ENCODE data around the gene USP21.

USP21 gene

GRCh38 chr1:161209790-161210409, 50.6 kb downstream of the USP21 start:
- H3K4me3 ChIP-seq (ENCODE audit: low read depth, low read length), result no peak overlapping the region
- TF ChIP-seq CTCF (IDR thresholded peaks at IDR 0.05; ENCODE audit: low read depth, low read length, missing control alignments), result peak; percentile 98
- in situ Hi-C loops (cut with HindIII; ENCODE audit: low sequenced_read_pairs), result loop anchor here (5.0 to 25.0 kb wide), 3 partner anchors 92 to 527 kb away; partner anchors contain the start of gene DUSP12
- peak; percentile 47 for DNase-seq (ENCODE audit: low read depth)

DNA sequence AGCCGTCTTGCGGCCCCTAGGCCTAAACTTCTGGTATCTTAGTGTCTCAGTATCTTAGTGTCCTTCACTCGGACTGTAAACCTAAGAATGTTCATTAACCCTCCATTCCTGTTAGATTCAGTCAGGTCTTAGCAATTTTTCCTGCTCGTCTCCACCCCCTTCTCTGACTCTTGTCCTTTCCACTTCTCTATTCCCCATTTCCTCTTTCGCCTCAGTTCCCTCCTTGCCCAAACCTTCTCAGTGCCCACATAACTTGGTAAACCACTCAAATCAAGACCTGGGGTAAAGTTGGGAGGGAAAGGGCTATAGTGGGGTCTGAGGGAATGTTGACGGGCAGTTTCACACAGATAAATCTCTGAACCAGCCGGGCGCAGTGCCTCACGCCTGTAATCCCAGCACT, 55.1 kb downstream of the USP21 start:
- in situ Hi-C loops (cut with HindIII; ENCODE audit: low sequenced_read_pairs), result loop anchor here (25.0 kb wide), 1 partner anchor 523 kb away; the partner anchor contains the start of gene DUSP12
- no peak overlapping the region for H3K4me3 ChIP-seq (ENCODE audit: low read depth, low read length)
- TF ChIP-seq CTCF (IDR thresholded peaks at IDR 0.05; ENCODE audit: low read depth, low read length, missing control alignments), result no peak
- DNase-seq (ENCODE audit: low read depth), result no peak

- in situ Hi-C loops (cut with HindIII; ENCODE audit: low sequenced_read_pairs), result loop anchor here (25.0 kb wide), 1 partner anchor 522 kb away; the partner anchor contains the start of gene DUSP12
- no peak for TF ChIP-seq CTCF (IDR thresholded peaks at IDR 0.05; ENCODE audit: low read depth, low read length, missing control alignments)
- DNase-seq (ENCODE audit: low read depth), result no peak
- no peak within 1 kb of the TSS for H3K4me3 ChIP-seq (ENCODE audit: low read depth, low read length)
Observed at GRCh38 chr1:161215076-161215475, 55.8 kb downstream of the USP21 start, which contains the start of gene FCER1G. Gene FCER1G, plus strand, starts transcription at chr1:161215295. Its CDS starts 27 bp downstream, at chr1:161215322.
